A549 (cell line): ENCODE data around the gene SPATA13.

Experiments
- CEBPB ChIP-seq, 2 experiments: fragments of >200 bp in 1 of 2; sonication (Bioruptor Twin) in 1 of 2; formaldehyde crosslinking in 1 of 2; IDR thresholded peaks; 2 replicates each; pipeline ENCODE4 v1.6.1; 2012 to 2016
- CTCF ChIP-seq: fragments of >200 bp; sonication (Bioruptor Twin); formaldehyde crosslinking; IDR thresholded peaks from 3 replicates; pipeline ENCODE4 v1.5.1; 2016
- ESRRA ChIP-seq: fragments of 150-350 bp; IDR thresholded peaks from 2 replicates; pipeline ENCODE4 v1.6.1; 2014; ENCODE audit warnings: mild to moderate bottlenecking, low read length, borderline replicate concordance
- MAZ ChIP-seq: fragments of 150-350 bp; IDR thresholded peaks from 2 replicates; pipeline ENCODE4 v1.6.1; 2014; ENCODE audit warnings: antibody characterized with exemption, low read depth, low read length, borderline replicate concordance
- PBX3 ChIP-seq: IDR thresholded peaks from 2 replicates; pipeline ENCODE4 v1.6.1; 2012
- RFX5 ChIP-seq: fragments of 450-650 bp; IDR thresholded peaks from 2 replicates; pipeline ENCODE4 v1.7.1; 2014; ENCODE audit warnings: antibody characterized with exemption, mild to moderate bottlenecking, moderate library complexity

GRCh38 chr13:24272452-24273161, 112.1 kb downstream of the SPATA13 start:
- TF ChIP-seq CTCF (no peak), MAZ (no peak), PBX3 (no peak), RFX5 (no peak), CEBPB (IDR thresholded peaks at IDR 0.05) (no peak), ESRRA (no peak)
